Endothelial cell of umbilical vein (primary cell): ENCODE results near the gene FLNB.

Source experiments
- CTCF ChIP-seq, 2 donors: IDR thresholded peaks; 1 replicate in 1 of 2; 2 replicates in 1 of 2; pipeline ENCODE4 v1.5.1; 2011; ENCODE audit warnings: low read length in 2 of 2, mild to moderate bottlenecking in 2 of 2, moderate library complexity in 2 of 2, control low read depth in 1 of 2, inconsistent platforms in 1 of 2, low read depth in 1 of 2; ENCODE audit not compliant: insufficient read depth in 1 of 2; ENCODE audit errors: extremely low read depth in 1 of 2
- EZH2 ChIP-seq: IDR thresholded peaks from 2 replicates; pipeline ENCODE4 v1.6.1; 2012; ENCODE audit warnings: borderline replicate concordance, low read depth, mild to moderate bottlenecking, moderate library complexity, low read length, inconsistent platforms; ENCODE audit not compliant: severe bottlenecking
- FOS ChIP-seq: IDR thresholded peaks from 2 replicates; pipeline ENCODE4 v1.6.1; 2011; ENCODE audit warnings: mild to moderate bottlenecking, low read length, moderate library complexity, borderline replicate concordance; ENCODE audit not compliant: insufficient read depth
- POLR2A ChIP-seq: IDR thresholded peaks from 2 replicates; pipeline ENCODE4 v1.6.1; 2012; ENCODE audit warnings: low read depth, mild to moderate bottlenecking, control low read depth, low read length

DNA sequence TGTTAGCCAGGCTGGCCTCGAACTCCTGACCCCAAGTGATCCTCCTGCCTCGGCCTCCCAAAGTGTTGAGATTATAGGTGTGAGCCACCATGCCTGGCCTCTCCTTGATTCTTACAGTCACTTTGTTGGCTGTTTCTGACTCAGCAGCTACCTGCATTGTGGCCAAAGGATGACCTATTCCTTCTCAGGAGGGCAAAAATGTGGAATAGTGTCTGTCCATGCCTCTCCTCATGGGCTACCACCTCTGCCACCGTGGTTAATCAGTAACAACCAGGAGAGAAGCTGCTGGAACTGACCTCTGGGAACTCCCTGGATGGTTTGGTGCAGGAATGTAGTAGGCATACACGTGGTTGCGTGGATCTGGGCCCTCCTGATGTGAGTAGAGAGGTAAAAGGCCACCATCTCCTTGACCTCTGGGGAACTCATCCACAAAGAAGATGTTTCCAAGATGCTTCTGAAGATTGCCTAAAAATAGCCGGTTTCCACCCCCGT, 63.3 kb downstream of the FLNB start:
- no peak for TF ChIP-seq EZH2
- TF ChIP-seq CTCF (IDR thresholded peaks at IDR 0.05; ENCODE audit: extremely low read depth in 1 of 2, insufficient read depth in 1 of 2, low read depth in 1 of 2, low read length in 2 of 2): no peak
- TF ChIP-seq FOS: no peak
- TF ChIP-seq POLR2A: no peak
